Middle frontal gyrus (tissue), 1 donor: ENCODE data around the gene MACROH2A1.

Experiments used
- DNase-seq: peaks from one replicate; pipeline ENCODE4 v3.0.0-alpha.2; 2015; ENCODE audit warnings: low spot score; ENCODE audit errors: extremely low spot score

Gene MACROH2A1

GRCh38 chr5:135289651-135290050 lies 109.4 kb downstream of the MACROH2A1 start:
- DNase-seq = no peak

DNA sequence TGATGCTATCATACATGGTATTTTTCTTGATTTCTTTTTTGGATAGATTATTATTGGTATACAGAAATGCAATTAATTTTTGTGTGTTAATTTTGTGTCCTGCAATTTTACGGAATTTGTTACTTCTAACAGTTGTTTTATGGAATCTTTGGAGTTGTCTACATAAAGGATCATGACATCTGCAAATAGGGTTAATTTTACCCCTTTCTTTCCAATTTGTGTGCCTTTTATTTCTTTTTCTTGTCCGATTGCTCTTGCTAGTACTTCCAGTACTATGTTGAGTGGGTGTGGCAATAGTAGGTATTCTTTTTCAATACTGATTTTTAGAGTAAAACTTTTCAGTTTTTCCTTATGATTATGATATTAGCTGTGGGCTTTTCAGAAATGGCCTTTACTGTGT lies 111.5 kb downstream of the MACROH2A1 start:
- no peak for DNase-seq
